Measurements from ENCODE around the gene MYO7B. TPM values are rescaled to one million over a fixed set of nuclear protein-coding genes. Genes with fewer than 3 reads are reported as not detected.

Gene MYO7B
- total and polyA plus RNA-seq, 9 of the 15 experiments (the other 6 are each of a cell fraction or from before 2014, with no cell fraction given), result 0.08 TPM; not detected in 8

DNA sequence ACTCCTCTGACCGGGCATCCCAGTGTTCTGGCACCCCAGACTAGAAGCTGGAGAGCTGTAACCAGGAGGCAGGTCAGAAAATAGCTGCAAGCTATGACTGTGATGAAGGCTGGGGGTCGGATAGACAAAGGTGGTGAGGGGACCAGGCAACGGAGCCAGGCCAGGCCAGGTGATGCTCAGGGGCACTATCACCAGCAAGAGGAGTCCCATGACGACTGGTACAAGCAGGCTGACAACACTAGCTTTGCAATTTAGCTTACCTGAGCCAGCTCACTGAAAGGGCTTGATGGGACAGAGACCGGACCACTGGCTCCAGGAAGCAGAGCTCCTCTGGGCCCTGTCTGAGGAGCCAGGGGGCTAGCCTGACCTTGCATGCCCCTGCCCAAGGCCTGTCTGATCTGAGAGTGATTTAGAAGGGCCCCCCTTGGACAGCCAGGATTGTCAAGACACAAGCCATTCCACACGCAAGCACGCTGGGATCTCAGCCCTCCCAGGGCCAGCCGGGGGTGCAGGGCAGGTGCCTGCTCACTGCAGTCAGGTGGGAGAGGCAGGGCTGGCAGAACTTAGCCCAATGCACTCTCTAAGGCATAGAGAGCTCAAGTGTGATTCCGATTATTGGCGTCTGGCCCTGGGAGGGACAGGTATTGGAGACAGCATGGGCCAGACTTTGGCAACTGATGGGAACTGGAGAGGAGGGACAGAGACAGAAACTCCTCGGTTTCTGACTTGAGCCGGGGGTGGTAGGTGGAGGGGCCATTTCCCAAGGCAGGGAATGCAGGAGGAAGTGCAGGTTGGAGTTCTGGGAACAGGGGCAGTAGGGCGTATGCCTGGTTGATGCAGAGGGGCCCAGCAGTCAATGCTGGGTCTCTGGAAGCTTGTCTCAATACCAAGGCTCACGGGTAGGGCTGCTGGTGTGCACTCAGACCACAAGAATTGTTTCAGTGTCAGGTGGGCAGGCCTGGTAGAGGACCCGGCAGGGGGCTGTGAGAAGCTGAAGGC is 47.7 kb downstream of the MYO7B start:
- Histone ChIP-seq H3K9me3 (replicated peaks; ENCODE audit: control insufficient read depth, insufficient read depth, low read depth, low read length) (no peaks in the 10 kb centered on the region), H3K27me3 (ENCODE audit: control insufficient read depth in 2 of 2, insufficient read depth in 2 of 2, low read length in 2 of 2) (peaks cover 45 to 69% of the 10 kb centered on the region in 2 experiments), H3K4me3 (no peak overlapping the region), H3K4me2 (ENCODE audit: insufficient read depth, low read length) (no peak overlapping the region), H3K79me2 (ENCODE audit: control insufficient read depth, insufficient read depth, low read length) (no peaks in the 10 kb centered on the region), H3K27ac (ENCODE audit: extremely low read depth, low read depth, low read length) (no peak overlapping the region), H3K9ac (ENCODE audit: insufficient read depth in 1 of 2, low read depth in 2 of 2, low read length in 2 of 2) (no peak overlapping the region), H2AFZ (ENCODE audit: low read depth, low read length) (no peak overlapping the region), H3K4me1 (replicated peaks in 1 of 2; ENCODE audit: control insufficient read depth in 2 of 2, insufficient read depth in 2 of 2, low read length in 2 of 2) (no peaks in the 10 kb centered on the region), H3K36me3 (ENCODE audit: control insufficient read depth, insufficient read depth, low read length) (no peaks in the 10 kb centered on the region), H3K9me1 (ENCODE audit: control insufficient read depth, insufficient read depth, low read length) (peaks cover 5% of the 10 kb centered on the region), H4K20me1 (replicated peaks; ENCODE audit: control insufficient read depth, insufficient read depth, low read length) (peaks cover 3% of the 10 kb centered on the region)
- no peak for FAIRE-seq
- no TSS peak for BruUV-seq (replicated peaks)
- WGBS (ENCODE audit: insufficient coverage, low coverage, missing lambda C conversion rate), result 3% methylated on average over 15 of the region's 15 CpGs
- CTCF ChIA-PET (ENCODE audit: low intra/inter-chr PET ratio), result no interaction called here
- intact Hi-C loops (cut with micrococcal nuclease), result no loop called here
- no peak for DNase-seq (ENCODE audit: extremely low read depth in 1 of 4, low spot score in 3 of 4)
- no peak for ATAC-seq
- in situ Hi-C loops (cut with MboI), result no loop called here
- POLR2A ChIA-PET, result interaction anchor here (0.6 kb wide), 1 partner anchor 123 kb away, joined by 3 read pairs; no protein-coding TSS in a partner anchor
- TF ChIP-seq GTF2A2 (tag; IDR thresholded peaks at IDR 0.05) (no peak), ZNF41 (CRISPR knock-in tag; conservative IDR thresholded peaks at IDR 0.05) (no peak), THRAP3 (IDR thresholded peaks at IDR 0.05; ENCODE audit: borderline replicate concordance) (no peak), STAT5A (IDR thresholded peaks at IDR 0.05; ENCODE audit: borderline replicate concordance, low read length) (no peak), NEUROD1 (IDR thresholded peaks at IDR 0.05; ENCODE audit: borderline replicate concordance, low read depth, low read length, partially characterized antibody) (no peak), NR2C1 (IDR thresholded peaks at IDR 0.05) (no peak), NR2C1 (tag; IDR thresholded peaks at IDR 0.05) (no peak), NFE2L1 (tag; IDR thresholded peaks at IDR 0.05; ENCODE audit: borderline replicate concordance, low read depth) (no peak), PCBP1 (IDR thresholded peaks at IDR 0.05; ENCODE audit: low read depth, low read length, poor library complexity, severe bottlenecking) (no peak), RAD21 (CRISPR knock-in tag; conservative IDR thresholded peaks at IDR 0.05 in 1 of 2, IDR thresholded peaks at IDR 0.05 in 1 of 2) (no peak)
- TF ChIP-seq, protein P1, sequence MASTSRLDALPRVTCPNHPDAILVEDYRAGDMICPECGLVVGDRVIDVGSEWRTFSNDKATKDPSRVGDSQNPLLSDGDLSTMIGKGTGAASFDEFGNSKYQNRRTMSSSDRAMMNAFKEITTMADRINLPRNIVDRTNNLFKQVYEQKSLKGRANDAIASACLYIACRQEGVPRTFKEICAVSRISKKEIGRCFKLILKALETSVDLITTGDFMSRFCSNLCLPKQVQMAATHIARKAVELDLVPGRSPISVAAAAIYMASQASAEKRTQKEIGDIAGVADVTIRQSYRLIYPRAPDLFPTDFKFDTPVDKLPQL (IDR thresholded peaks at IDR 0.05; ENCODE audit: extremely low read depth, insufficient read length), result no peak
- TF ChIP-seq, protein P2, sequence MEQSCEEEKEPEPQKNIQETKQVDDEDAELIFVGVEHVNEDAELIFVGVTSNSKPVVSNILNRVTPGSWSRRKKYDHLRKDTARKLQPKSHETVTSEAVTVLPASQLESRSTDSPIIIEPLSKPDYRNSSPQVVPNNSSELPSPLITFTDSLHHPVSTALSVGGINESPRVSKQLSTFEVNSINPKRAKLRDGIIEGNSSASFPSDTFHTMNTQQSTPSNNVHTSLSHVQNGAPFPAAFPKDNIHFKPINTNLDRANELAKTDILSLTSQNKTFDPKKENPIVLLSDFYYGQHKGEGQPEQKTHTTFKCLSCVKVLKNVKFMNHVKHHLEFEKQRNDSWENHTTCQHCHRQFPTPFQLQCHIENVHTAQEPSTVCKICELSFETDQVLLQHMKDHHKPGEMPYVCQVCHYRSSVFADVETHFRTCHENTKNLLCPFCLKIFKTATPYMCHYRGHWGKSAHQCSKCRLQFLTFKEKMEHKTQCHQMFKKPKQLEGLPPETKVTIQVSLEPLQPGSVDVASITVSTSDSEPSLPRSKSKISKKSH (CRISPR knock-in tag; IDR thresholded peaks at IDR 0.05), result no peak
- TF ChIP-seq, protein P3, sequence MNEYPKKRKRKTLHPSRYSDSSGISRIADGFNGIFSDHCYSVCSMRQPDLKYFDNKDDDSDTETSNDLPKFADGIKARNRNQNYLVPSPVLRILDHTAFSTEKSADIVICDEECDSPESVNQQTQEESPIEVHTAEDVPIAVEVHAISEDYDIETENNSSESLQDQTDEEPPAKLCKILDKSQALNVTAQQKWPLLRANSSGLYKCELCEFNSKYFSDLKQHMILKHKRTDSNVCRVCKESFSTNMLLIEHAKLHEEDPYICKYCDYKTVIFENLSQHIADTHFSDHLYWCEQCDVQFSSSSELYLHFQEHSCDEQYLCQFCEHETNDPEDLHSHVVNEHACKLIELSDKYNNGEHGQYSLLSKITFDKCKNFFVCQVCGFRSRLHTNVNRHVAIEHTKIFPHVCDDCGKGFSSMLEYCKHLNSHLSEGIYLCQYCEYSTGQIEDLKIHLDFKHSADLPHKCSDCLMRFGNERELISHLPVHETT (CRISPR knock-in tag; conservative IDR thresholded peaks at IDR 0.05 in 1 of 2, IDR thresholded peaks at IDR 0.05 in 1 of 2), result no peak
- TF ChIP-seq, protein P4, sequence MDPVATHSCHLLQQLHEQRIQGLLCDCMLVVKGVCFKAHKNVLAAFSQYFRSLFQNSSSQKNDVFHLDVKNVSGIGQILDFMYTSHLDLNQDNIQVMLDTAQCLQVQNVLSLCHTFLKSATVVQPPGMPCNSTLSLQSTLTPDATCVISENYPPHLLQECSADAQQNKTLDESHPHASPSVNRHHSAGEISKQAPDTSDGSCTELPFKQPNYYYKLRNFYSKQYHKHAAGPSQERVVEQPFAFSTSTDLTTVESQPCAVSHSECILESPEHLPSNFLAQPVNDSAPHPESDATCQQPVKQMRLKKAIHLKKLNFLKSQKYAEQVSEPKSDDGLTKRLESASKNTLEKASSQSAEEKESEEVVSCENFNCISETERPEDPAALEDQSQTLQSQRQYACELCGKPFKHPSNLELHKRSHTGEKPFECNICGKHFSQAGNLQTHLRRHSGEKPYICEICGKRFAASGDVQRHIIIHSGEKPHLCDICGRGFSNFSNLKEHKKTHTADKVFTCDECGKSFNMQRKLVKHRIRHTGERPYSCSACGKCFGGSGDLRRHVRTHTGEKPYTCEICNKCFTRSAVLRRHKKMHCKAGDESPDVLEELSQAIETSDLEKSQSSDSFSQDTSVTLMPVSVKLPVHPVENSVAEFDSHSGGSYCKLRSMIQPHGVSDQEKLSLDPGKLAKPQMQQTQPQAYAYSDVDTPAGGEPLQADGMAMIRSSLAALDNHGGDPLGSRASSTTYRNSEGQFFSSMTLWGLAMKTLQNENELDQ (CRISPR knock-in tag; IDR thresholded peaks at IDR 0.05; ENCODE audit: borderline replicate concordance), result no peak

All from K562 (cell line).